ENCODE measurements around the gene CDH4.

DNA sequence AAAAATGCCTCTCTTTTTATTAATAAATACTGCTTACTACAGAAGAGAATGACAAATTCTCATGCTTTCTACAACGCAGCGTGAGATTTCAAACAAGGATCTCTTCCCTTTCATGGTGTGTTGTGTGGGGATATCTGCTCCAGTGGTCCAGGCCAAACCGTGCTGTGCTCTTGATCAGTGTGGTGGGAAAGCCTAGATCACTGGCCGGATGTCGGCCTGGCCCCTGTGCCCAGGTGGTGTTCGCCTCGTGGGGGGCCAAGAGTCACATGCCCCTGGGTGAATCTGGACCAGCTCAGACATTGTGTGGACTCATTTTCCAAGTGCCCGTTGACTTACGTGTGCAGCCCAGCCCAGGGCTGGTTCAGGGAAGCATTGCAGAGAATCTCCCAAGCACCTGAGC, 4.3 kb downstream of the CDH4 start:
- TF ChIP-seq, protein P1, sequence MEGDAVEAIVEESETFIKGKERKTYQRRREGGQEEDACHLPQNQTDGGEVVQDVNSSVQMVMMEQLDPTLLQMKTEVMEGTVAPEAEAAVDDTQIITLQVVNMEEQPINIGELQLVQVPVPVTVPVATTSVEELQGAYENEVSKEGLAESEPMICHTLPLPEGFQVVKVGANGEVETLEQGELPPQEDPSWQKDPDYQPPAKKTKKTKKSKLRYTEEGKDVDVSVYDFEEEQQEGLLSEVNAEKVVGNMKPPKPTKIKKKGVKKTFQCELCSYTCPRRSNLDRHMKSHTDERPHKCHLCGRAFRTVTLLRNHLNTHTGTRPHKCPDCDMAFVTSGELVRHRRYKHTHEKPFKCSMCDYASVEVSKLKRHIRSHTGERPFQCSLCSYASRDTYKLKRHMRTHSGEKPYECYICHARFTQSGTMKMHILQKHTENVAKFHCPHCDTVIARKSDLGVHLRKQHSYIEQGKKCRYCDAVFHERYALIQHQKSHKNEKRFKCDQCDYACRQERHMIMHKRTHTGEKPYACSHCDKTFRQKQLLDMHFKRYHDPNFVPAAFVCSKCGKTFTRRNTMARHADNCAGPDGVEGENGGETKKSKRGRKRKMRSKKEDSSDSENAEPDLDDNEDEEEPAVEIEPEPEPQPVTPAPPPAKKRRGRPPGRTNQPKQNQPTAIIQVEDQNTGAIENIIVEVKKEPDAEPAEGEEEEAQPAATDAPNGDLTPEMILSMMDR (conservative IDR thresholded peaks at IDR 0.05): no peak
- TF ChIP-seq EZH2 (IDR thresholded peaks at IDR 0.05; ENCODE audit: low read depth): no peak
